ENCODE data around the gene MET. TPM values are rescaled to one million over a fixed set of nuclear protein-coding genes. Genes with fewer than 3 reads are reported as not detected.
A peak's percentile ranks its signal among the peaks of the same experiment; 100 is the strongest.
"Not testable (repeated sequence)": the region's sequence is repeated elsewhere in the genome, so short reads cannot be mapped to it uniquely, and the experiment has no call there.

MET gene
- total and polyA plus RNA-seq, 2 of the 13 experiments (the other 11 are each of a cell fraction or from before 2014, with no cell fraction given), result 21.8 to 31.5 TPM

GRCh38 chr7:116811768-116812167 lies 139.8 kb downstream of the MET start (continued):
- TF ChIP-seq, protein P1, sequence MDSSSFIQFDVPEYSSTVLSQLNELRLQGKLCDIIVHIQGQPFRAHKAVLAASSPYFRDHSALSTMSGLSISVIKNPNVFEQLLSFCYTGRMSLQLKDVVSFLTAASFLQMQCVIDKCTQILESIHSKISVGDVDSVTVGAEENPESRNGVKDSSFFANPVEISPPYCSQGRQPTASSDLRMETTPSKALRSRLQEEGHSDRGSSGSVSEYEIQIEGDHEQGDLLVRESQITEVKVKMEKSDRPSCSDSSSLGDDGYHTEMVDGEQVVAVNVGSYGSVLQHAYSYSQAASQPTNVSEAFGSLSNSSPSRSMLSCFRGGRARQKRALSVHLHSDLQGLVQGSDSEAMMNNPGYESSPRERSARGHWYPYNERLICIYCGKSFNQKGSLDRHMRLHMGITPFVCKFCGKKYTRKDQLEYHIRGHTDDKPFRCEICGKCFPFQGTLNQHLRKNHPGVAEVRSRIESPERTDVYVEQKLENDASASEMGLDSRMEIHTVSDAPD (CRISPR knock-in tag; IDR thresholded peaks at IDR 0.05), result no peak

GRCh38 chr7:116812860-116813259 lies 140.9 kb downstream of the MET start:
- ChIA-PET POLR2A (interaction anchor here (1.5 kb wide), 1 partner anchor 141 kb away, joined by 3 read pairs; no protein-coding TSS in a partner anchor), CTCF (ENCODE audit: low intra/inter-chr PET ratio, low total read pairs) (no interaction called here)
- DNase-seq (ENCODE audit: low spot score) (no peak), FAIRE-seq (no peak), ATAC-seq (no peak)
- BruUV-seq (replicated peaks), result no TSS peak
- no peaks in the 10 kb centered on the region for H3K36me3 ChIP-seq (replicated peaks in 1 of 2; ENCODE audit: control insufficient read depth in 1 of 2, insufficient read depth in 2 of 2, low read length in 2 of 2)
- H4K20me1 ChIP-seq (ENCODE audit: insufficient read depth, low read length), result no peaks in the 10 kb centered on the region
- no peak overlapping the region for H3K9ac ChIP-seq (ENCODE audit: insufficient read depth, low read depth, low read length)
- TF ChIP-seq RBFOX2 (IDR thresholded peaks at IDR 0.05; ENCODE audit: low read depth, low read length), result 0 out of 2 replicates have a peak, but pooled peaks have one; percentile 21
- no peak for TF ChIP-seq NFYC (CRISPR knock-in tag; IDR thresholded peaks at IDR 0.05)
- 60% methylated on average over 2 of the region's 2 CpGs for WGBS (ENCODE audit: low lambda C conversion rate)
- peak overlapping the region in 1 of 3 experiments; percentile 62; a peak in 1 of 6 replicates for H3K4me3 ChIP-seq (replicated peaks in 1 of 3; ENCODE audit: insufficient read depth in 1 of 3, low read depth in 2 of 3, low read length in 3 of 3)
- in situ Hi-C loops (cut with HindIII; ENCODE audit: extremely low pct_ligation_motif_present, low pct_unique_long_range_greater_than_20kb), result loop anchor here (5.0 to 25.0 kb wide), 2 partner anchors 556 to 651 kb away; no protein-coding TSS in a partner anchor
- peaks cover 17% of the 10 kb centered on the region for H3K79me2 ChIP-seq (ENCODE audit: insufficient read depth, low read length)
- intact Hi-C loops (cut with micrococcal nuclease; ENCODE audit: unreplicated experiment), result no loop called here
- no peaks in the 10 kb centered on the region for H3K9me3 ChIP-seq (ENCODE audit: low read length)
- no peaks in the 10 kb centered on the region for H3K27me3 ChIP-seq (ENCODE audit: control insufficient read depth in 1 of 2, insufficient read depth in 2 of 2, low read length in 2 of 2)
- H2AFZ ChIP-seq (ENCODE audit: low read length), result no peak overlapping the region
- peak overlapping the region; percentile 81 for H3K4me2 ChIP-seq (ENCODE audit: low read depth, low read length)
- H3K27ac ChIP-seq (ENCODE audit: extremely low read length, insufficient read depth, low read length), result peak overlapping the region; percentile 96
- H3K4me1 ChIP-seq (ENCODE audit: insufficient read depth, low read length), result peaks cover 56% of the 10 kb centered on the region

DNA sequence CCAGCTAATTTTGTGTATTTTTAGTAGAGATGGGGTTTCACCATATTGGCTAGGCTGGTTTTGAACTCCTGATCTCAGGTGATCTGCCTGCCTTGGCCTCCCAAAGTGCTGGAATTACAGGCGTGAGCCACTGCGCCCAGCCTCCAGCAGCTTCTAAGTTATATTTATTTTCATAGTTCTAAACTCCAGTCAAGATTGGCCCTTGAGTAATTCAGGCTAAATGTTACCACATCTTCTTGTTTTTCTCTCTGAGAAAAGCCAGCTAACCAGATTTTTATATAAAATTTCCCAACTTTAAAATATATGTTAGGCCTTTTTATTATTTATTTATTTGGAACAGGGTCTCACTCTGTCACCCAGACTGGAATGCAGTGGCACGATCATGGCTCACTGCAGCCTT lies 141.4 kb downstream of the MET start:
- H3K4me2 ChIP-seq (ENCODE audit: low read depth, low read length); CTCF ChIA-PET (ENCODE audit: low intra/inter-chr PET ratio, low total read pairs); DNase-seq (ENCODE audit: low spot score); H3K27me3 ChIP-seq (ENCODE audit: control insufficient read depth in 1 of 2, insufficient read depth in 2 of 2, low read length in 2 of 2); intact Hi-C loops (cut with micrococcal nuclease; ENCODE audit: unreplicated experiment); H3K4me3 ChIP-seq (replicated peaks in 1 of 3; ENCODE audit: insufficient read depth in 1 of 3, low read depth in 2 of 3, low read length in 3 of 3); H3K9me3 ChIP-seq (ENCODE audit: low read length); H3K27ac ChIP-seq (ENCODE audit: extremely low read length, insufficient read depth, low read length); H3K36me3 ChIP-seq (replicated peaks in 1 of 2; ENCODE audit: control insufficient read depth in 1 of 2, insufficient read depth in 2 of 2, low read length in 2 of 2); H4K20me1 ChIP-seq (ENCODE audit: insufficient read depth, low read length); H3K9ac ChIP-seq (ENCODE audit: insufficient read depth, low read depth, low read length); BruUV-seq (replicated peaks); FAIRE-seq; ATAC-seq; H2AFZ ChIP-seq (ENCODE audit: low read length): not testable (repeated sequence)
- WGBS (ENCODE audit: low lambda C conversion rate), result 95% methylated on average over 3 of the region's 3 CpGs
- peaks cover 51% of the 10 kb centered on the region for H3K4me1 ChIP-seq (ENCODE audit: insufficient read depth, low read length)
- in situ Hi-C loops (cut with HindIII; ENCODE audit: extremely low pct_ligation_motif_present, low pct_unique_long_range_greater_than_20kb), result loop anchor here (5.0 to 25.0 kb wide), 2 partner anchors 556 to 651 kb away; no protein-coding TSS in a partner anchor
- H3K79me2 ChIP-seq (ENCODE audit: insufficient read depth, low read length), result peaks cover 17% of the 10 kb centered on the region
- POLR2A ChIA-PET, result interaction anchor here (1.5 kb wide), 1 partner anchor 142 kb away, joined by 3 read pairs; no protein-coding TSS in a partner anchor
- TF ChIP-seq CEBPB (IDR thresholded peaks at IDR 0.05; ENCODE audit: borderline replicate concordance, low read depth, low read length), result peak; percentile 49; the same call in 1 of the 2 replicates

Data from HepG2 (cell line).